HG02759 (cell line): ENCODE results near the gene DYSF.

Source experiments
- ATAC-seq: cut with Tn5 transposase; IDR thresholded peaks from one replicate; pipeline ENCODE4 v1.9.1; 2021; ENCODE audit warnings: mild to moderate bottlenecking, moderate library complexity; ENCODE audit not compliant: unreplicated experiment

DYSF gene

GRCh38 chr2:71700658-71701397 is 247.5 kb downstream of the DYSF start:
- ATAC-seq, result no peak

- ATAC-seq, result no peak
Observed at GRCh38 chr2:71702071-71702970, 249.0 kb downstream of the DYSF start.

GRCh38 chr2:71702971-71703898 is 249.9 kb downstream of the DYSF start:
- no peak for ATAC-seq

GRCh38 chr2:71704131-71704561 is 250.8 kb downstream of the DYSF start:
- ATAC-seq, result no peak

GRCh38 chr2:71704688-71705087 is 251.3 kb downstream of the DYSF start:
- no peak for ATAC-seq

- ATAC-seq, result no peak
Observed at GRCh38 chr2:71705171-71705960, 252.0 kb downstream of the DYSF start.

DNA sequence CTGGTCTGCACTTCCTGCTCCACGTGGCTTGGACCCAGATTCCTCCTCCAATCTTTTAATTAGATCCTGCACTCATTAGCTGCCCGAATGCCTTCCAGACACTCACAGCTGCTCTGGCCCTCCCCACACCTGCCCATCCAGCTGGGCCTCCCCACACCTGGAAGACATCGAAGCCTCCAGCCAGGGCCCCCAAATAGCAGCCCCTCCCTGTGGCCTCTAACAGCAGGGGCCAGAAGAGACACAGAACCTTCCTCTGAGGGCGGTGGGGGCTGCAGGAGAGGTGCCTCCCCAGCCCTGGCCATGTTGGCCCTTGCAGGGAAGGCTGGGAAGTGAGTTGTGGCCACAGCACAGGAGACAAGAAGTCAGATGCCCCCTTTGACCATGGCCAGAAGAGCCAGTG is 252.8 kb downstream of the DYSF start:
- ATAC-seq, result no peak

DNA sequence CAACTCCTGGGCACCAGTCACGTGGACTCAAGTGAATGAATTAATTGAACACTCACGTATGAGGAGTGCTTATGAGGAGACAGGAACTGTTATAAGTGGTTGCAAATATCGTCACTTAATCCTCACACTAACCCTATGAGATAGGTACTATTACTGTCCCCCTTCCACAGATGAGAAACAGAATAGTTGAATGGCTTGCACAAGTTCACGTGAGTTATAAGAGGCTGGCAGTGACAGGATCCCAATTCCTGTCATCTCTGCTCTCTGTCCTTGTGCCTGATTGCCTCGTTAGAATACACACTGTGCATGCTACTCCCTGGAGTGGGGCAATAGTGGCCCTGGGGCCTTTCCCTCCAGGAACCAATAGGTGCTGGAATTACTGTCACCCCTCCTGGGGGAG is 253.5 kb downstream of the DYSF start:
- ATAC-seq, result no peak

DNA sequence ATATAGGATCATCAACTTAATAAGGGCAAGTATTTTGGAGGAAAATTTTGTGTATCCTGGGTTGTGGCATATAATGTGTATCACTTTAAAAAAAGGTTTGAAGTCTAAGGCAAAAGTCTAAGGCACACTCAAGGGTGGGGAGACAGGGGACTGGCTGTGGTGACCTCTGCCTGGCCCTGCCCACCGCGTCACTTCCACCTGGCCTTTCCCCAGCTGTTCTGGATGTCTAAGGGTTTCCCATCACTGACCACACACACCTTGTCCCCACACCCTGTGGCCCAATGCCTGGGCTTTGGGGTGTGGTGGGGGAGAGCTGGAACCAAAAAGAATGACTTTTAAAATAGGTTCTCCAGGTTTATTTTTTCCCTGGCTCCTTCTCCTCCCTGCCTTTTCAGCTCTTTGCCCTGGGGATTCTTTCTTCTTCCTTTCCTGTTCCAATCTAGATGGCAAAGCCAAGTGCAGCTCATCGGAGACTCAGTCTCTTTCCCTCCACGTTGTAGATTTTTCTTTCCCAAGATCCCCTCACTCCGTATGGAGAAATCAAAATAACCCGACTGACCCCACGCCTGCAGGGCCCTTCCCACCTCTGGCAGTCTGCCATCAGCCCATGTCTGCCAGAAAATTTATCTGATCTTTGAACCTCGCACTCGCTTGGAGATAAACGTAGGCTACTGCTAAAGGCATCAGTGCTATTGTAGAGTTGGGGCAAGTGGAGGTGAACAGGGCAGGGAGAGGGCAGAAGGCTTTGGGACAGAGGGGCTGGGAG is 257.2 kb downstream of the DYSF start:
- ATAC-seq, result no peak

DNA sequence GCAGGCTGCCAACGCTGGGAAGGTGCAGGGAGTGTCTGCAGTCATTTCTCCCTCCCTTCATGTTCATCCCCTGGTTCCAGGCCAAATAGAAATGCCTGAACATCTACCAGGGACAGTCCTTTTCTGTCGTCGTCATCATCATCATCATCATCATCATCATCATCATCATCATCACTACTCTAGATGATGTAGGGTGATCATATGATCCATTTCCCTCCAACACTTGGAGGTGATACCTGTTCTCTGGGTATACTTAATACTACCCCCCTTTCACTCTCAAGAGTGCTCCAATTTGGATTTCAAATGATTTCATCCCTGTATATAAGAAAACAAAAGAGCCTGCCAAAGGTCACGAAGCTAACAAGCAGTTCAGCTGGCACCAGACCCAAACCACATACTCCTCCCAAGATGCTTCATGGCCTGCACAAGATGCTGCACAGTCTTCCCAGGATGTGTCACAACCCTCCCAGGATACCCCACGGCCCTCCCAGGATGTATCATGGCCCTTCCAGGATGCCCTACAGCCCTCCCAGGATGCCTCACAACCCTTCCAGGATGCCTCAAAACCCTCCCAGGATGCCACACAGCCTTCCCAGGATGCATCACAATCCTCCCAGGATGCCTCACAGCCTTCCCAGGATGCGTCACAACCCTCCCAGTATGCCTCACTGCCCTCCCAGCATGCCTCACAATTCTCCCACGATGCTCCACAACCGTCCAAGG is 257.9 kb downstream of the DYSF start:
- no peak for ATAC-seq

DNA sequence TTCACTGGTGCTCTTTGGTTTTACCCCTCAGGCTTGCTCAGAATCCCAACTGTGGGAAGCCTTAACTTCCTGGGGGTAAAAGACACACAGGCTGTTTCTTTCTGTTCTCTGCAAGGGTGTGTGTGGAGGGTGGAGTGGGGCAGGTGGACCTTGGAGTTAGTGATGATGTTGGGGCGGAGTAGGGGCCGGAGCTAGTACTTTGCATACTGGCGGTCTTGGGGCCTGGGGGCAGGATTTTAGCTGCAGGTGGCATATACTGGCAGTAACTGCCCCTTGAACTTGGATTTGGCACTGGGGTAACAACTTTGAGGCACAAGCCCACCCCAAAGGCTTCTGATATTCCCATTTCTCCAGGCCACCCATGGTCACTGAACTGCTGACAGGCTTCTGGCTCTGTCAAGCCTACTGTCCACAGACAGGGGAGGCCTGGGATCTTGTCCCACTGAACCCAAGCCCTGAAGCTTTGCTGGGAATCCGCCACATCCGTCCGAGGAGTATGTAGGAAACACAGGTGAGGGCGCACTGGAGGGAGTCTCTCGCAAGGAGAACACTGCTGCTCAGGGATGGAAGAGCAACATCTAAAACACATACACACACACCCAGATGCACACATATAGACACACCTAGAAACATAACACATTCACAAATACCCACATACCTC is 258.9 kb downstream of the DYSF start:
- ATAC-seq, result no peak

DNA sequence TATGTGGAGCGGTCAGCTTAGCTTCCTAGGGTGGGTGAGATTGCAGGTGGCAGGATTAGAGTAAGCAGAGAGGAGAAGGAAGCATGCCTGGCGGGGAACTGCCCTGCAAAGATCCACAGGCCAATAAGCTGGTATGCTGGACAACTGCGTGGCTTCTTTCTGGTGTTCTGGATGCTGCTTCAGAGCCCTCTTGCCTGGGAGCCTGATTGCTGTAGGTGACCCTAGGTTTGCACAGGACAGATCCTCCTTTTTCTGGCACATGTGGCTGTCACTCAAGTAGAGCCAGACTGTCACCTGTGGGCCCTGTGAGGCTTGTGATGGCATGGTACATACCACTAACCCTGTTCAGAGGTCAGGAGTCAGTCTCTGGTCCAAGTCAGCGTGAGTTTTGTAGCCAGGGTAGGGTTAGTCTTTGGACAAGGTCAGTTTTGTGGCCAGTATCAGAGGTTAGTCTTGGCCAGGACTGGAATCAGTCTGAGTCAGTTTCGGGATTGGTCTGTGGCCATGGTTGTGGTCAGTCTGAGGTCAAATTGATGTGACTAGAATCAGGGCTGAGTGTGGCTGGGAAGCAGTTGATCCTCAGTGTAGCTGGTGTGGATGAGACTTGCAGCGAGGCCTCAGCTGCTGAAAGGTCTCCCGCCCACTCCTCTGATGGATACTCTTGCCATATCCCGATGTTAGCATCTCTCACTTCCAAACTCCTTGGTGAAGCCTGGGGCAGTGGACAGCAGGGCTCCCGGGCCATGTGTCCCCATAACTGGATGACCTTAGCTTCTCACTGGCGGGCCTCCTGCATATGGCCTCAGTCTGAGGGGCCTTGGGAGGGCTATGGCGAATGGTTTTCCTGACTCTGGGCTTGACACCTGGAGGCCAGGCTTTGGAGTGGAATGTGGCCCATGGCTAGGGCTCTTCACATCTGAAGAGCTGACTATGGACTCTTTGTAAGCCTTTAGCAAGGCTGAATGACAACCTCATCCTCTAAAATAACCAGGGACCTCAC is 260.5 kb downstream of the DYSF start:
- no peak for ATAC-seq

DNA sequence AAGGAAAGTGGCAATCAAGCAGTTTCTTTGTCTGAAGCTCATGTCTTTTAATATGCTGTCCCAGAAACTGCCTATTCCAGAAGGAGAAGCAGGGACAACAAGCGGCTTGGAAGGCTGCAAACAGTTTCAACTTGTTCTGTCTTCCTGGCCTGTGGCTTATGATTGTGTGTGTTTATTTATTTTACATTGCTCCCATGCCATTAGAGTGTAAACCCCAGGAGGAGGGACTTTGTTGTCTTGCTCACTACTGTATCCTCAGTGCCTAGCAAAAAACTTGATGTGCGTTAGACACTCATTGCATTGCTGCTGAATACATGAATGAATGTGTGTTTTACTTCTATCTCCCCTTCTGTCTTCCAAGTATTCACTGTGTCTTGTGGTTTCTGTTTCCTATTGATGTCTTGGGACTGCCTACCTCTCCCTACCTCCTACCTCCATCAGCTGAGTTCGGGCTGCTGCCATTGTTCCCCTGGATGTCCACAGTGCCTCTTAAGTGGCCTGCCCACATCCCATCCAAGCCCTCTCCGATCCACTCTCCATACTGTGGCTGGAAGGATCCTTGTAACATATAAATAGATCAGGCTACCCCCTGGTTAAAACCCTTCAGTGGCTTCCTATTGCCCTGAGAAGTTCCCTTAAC is 261.4 kb downstream of the DYSF start:
- ATAC-seq, result no peak

DNA sequence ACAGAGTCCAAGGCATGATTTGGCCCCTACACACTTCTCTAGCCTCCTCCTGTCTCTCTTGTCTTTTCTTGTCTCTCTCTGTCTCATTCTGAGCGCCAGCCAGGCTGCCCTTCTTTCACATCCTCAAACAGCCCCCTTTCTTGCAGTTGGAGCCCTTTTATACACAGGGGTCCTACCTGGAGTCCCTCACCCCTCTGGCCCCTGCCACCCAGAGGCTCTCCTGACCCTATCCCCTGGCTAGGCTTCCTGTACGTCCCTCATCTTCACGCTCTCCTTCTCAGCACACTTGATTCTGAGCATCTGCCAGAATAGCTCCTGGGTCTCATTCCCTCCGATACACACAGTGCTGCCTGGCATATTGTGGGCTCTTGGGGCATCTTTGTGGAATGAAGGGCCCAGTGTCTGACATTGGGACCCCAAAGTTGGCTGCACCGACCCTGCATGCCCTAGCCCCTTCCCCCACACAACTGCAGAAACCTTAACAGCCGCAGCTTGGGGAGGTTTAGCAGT is 261.9 kb downstream of the DYSF start:
- ATAC-seq, result no peak

- ATAC-seq, result no peak
Observed at GRCh38 chr2:71715951-71716696, 262.8 kb downstream of the DYSF start.
